Ovary (tissue), 9 donors: ENCODE results near the gene CCL5. TPM values are rescaled to one million over a fixed set of nuclear protein-coding genes. Genes with fewer than 3 reads are reported as not detected.

ENCODE experiments used
- DNase-seq, 5 donors: peaks; one replicate each; pipeline ENCODE4 v3.0.0-alpha.2; 2019 to 2020
- H3K27ac ChIP-seq, 2 donors: fragments of 200-600 bp; one replicate each; pipeline versions ENCODE4 v1.5.1 to v1.8.0; 2019 to 2022
- H3K27me3 ChIP-seq: fragments of 200-600 bp; one replicate; pipeline ENCODE4 v1.8.0; 2022
- H3K36me3 ChIP-seq: fragments of 200-600 bp; sonication (generic); one replicate; pipeline ENCODE4 v1.5.1; 2019
- H3K4me1 ChIP-seq: one replicate; pipeline ENCODE4 v1.8.1; 2013; ENCODE audit warnings: mild to moderate bottlenecking, moderate library complexity; ENCODE audit not compliant: insufficient read depth
- H3K4me3 ChIP-seq: fragments of 200-600 bp; sonication (generic); one replicate; pipeline ENCODE4 v1.5.1; 2017
- H3K9me3 ChIP-seq, 2 donors: fragments of 200-600 bp in 1 of 2; sonication (generic) in 1 of 2; one replicate each; pipeline versions ENCODE4 v1.5.1 to v1.8.1; 2013 to 2019; ENCODE audit warnings: mild to moderate bottlenecking in 1 of 2, moderate library complexity in 1 of 2
- CTCF ChIP-seq, 3 donors: fragments of 450-650 bp in 2 of 3; fragments of 200-600 bp in 1 of 3; IDR thresholded peaks; one replicate each; pipeline versions ENCODE4 v1.5.1 to v1.8.0; 2016 to 2022; ENCODE audit warnings: antibody characterized with exemption in 3 of 3, mild to moderate bottlenecking in 1 of 3
- EP300 ChIP-seq: sonication (generic); formaldehyde crosslinking; IDR thresholded peaks from one replicate; pipeline ENCODE4 v1.6.1; 2017; ENCODE audit warnings: antibody characterized with exemption
- POLR2A ChIP-seq: fragments of 450-650 bp; IDR thresholded peaks from one replicate; pipeline ENCODE4 v1.6.1; 2017; ENCODE audit warnings: antibody characterized with exemption, mild to moderate bottlenecking, moderate library complexity
- WGBS, 3 donors: extraction: QIAGEN DNeasy Blood & Tissue Kit in 1 of 3; methylation state at CpG; one replicate each; pipeline versions ENCODE4 v1.1.5 to v1.1.7; 2013 to 2017; 5-methylcytosine and 5-hydroxymethylcytosine counted together
- intact Hi-C, 4 donors: fragments of 100-400 bp; cut with DNase I; formaldehyde crosslinking; loops; one replicate each; pipeline versions ENCODE4 v1.11.0 to v1.15.1; 2022 to 2023
- polyA plus RNA-seq, 2 donors: library from polyadenylated mRNA; stranded (reverse); fragments of 200-250 nt in 1 of 2; fragments of 350-450 nt in 1 of 2; fragmentation: Illumina TruSeq in 1 of 2; extraction: RNeasy Lipid Tissue Mini Kit (QIAGEN cat#74804) in 1 of 2; gene quantifications; one replicate each; pipeline ENCODE4 v1.2.3, GENCODE V29; 2013 to 2014
- total RNA-seq, 7 donors: library from RNA; depleted of rRNA in 2 of 7; stranded (reverse); fragments of >200 nt in 2 of 7; fragmentation: NEBNext Ultra II Directional in 3 of 7; extraction: Animal tissue kit (Norgen Biotek cat#: 25700) in 3 of 7; gene quantifications; one replicate each; pipeline versions ENCODE4 v1.1.0 to v1.2.4, GENCODE V29; 2016 to 2023
- donor health status: DM: no; HTN: no; CAD: no; lungs with moderate emphysema.
- donor health status: DM: no; HTN: no; CAD: no.
- donor health status: Bipolar disorder and iron deficiency.
- donor health status: DM: yes; HTN: yes; CAD: no.
- donor health status: DM: no; HTN: no; CAD: no.
- donor health status: DM: yes; HTN: yes; CAD: no.

The CCL5 gene
- total and polyA plus RNA-seq, 9 donors = 0.28 to 44.5 (median 2.1) TPM

- no peaks in the 10 kb centered on the region for H3K9me3 ChIP-seq
- H3K27me3 ChIP-seq = no peaks in the 10 kb centered on the region
- TF ChIP-seq EP300 (no peak), POLR2A (no peak), CTCF (IDR thresholded peaks at IDR 0.05) (no peak)
- DNase-seq = no peak
- intact Hi-C loops = no loop called here
- peaks cover 2% of the 10 kb centered on the region for H3K4me1 ChIP-seq
- no peak overlapping the region for H3K27ac ChIP-seq
- WGBS, 3 donors = 76 to 83% (median 81%) methylated on average over 14 of the region's 14 CpGs
- H3K4me3 ChIP-seq = no peak overlapping the region
- H3K36me3 ChIP-seq = no peaks in the 10 kb centered on the region
Measured at GRCh38 chr17:35895636-35896587, 15.8 kb upstream of the CCL5 start.

GRCh38 chr17:35894206-35894605 lies 14.0 kb upstream of the CCL5 start:
- 87 to 89% (median 89%) methylated on average over 7 of the region's 7 CpGs for WGBS, 3 donors

GRCh38 chr17:35893751-35894150 lies 13.6 kb upstream of the CCL5 start:
- Histone ChIP-seq H3K27ac (no peak overlapping the region), H3K9me3 (no peaks in the 10 kb centered on the region), H3K4me3 (no peak overlapping the region), H3K27me3 (no peaks in the 10 kb centered on the region), H3K4me1 (no peaks in the 10 kb centered on the region), H3K36me3 (no peaks in the 10 kb centered on the region)
- TF ChIP-seq POLR2A = no peak
- no peak for TF ChIP-seq EP300
- no peak for TF ChIP-seq CTCF (IDR thresholded peaks at IDR 0.05)
- intact Hi-C loops = no loop called here
- DNase-seq = no peak
- 79 to 90% (median 84%) methylated on average over 4 of the region's 4 CpGs for WGBS, 3 donors

More at GRCh38 chr17:35894206-35894605, 14.0 kb upstream of the CCL5 start:
- TF ChIP-seq EP300 (no peak), POLR2A (no peak), CTCF (IDR thresholded peaks at IDR 0.05) (no peak)
- Histone ChIP-seq H3K27me3 (no peaks in the 10 kb centered on the region), H3K4me1 (no peaks in the 10 kb centered on the region), H3K27ac (no peak overlapping the region), H3K9me3 (no peaks in the 10 kb centered on the region), H3K36me3 (no peaks in the 10 kb centered on the region), H3K4me3 (no peak overlapping the region)
- no peak for DNase-seq
- intact Hi-C loops = no loop called here

DNA sequence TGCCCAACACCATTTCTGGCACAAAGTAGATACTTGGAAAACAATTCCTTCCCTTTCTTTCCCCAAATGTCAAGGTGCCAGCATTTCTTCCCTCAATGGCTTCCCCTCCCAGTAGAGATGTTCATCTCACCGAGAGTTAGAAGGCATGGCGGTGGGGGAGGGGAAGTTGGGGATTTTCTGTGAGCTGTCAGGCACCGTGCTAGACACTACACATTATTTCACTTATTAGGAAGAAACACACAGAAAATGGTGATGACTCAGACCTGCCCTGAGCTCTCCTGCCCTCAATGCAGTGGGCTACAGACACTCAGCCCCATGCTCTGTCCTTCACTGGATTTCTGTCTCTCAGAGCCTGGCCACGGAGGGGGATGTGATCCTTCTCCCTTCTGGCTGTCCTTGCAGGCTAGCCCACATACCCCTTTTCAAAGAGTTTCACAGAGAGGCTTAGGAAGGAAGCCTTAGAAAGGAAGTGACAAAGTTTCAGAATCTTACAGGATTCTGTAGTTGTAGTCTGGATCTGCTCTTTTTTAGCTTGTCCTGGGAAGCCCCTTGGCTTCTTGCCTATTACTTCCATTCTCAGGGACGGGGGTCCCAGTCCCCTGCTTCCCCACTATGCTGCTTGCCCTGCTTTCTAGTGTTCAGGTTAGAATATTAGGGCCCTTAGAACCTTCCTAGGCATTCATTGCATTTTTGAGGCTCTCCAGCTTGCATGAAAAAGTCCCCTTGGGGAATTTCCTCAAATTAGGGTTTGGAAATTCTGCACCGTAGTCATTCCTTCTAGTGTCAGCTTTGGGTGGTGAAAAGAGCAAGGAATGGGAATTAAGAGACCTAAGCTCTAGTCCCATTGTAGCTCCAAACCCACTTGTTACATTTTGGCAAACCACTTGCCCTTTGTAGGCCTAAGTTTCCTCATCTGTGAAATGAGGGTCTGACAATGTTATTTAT lies 12.2 kb upstream of the CCL5 start:
- H3K9me3 ChIP-seq = no peaks in the 10 kb centered on the region
- no peak for TF ChIP-seq EP300
- no peak for DNase-seq
- no peaks in the 10 kb centered on the region for H3K27me3 ChIP-seq
- WGBS, 3 donors = 54 to 59% (median 57%) methylated on average over 6 of the region's 6 CpGs
- intact Hi-C loops = no loop called here
- no peaks in the 10 kb centered on the region for H3K36me3 ChIP-seq
- H3K4me1 ChIP-seq = no peaks in the 10 kb centered on the region
- H3K27ac ChIP-seq = no peak overlapping the region
- no peak overlapping the region for H3K4me3 ChIP-seq
